Endothelial cell of umbilical vein (primary cell): ENCODE data around the gene NR6A1.

Experiments
- EZH2 ChIP-seq: IDR thresholded peaks from 2 replicates; pipeline ENCODE4 v1.6.1; 2012; ENCODE audit warnings: borderline replicate concordance, low read depth, mild to moderate bottlenecking, moderate library complexity, low read length, inconsistent platforms; ENCODE audit not compliant: severe bottlenecking
- POLR2A ChIP-seq: IDR thresholded peaks from 2 replicates; pipeline ENCODE4 v1.6.1; 2012; ENCODE audit warnings: low read depth, mild to moderate bottlenecking, control low read depth, low read length
- POLR2AphosphoS5 ChIP-seq: IDR thresholded peaks from 2 replicates; pipeline ENCODE4 v1.6.1; 2012; ENCODE audit warnings: low read depth, mild to moderate bottlenecking, control low read depth, low read length, moderate library complexity; ENCODE audit not compliant: insufficient read depth
- TF ChIP-seq, protein P1 (sequence below), 2 donors: IDR thresholded peaks; 1 replicate in 1 of 2; 2 replicates in 1 of 2; pipeline ENCODE4 v1.5.1; 2011; ENCODE audit warnings: low read length in 2 of 2, mild to moderate bottlenecking in 2 of 2, moderate library complexity in 2 of 2, control low read depth in 1 of 2, inconsistent platforms in 1 of 2, low read depth in 1 of 2; ENCODE audit not compliant: insufficient read depth in 1 of 2; ENCODE audit errors: extremely low read depth in 1 of 2

DNA sequence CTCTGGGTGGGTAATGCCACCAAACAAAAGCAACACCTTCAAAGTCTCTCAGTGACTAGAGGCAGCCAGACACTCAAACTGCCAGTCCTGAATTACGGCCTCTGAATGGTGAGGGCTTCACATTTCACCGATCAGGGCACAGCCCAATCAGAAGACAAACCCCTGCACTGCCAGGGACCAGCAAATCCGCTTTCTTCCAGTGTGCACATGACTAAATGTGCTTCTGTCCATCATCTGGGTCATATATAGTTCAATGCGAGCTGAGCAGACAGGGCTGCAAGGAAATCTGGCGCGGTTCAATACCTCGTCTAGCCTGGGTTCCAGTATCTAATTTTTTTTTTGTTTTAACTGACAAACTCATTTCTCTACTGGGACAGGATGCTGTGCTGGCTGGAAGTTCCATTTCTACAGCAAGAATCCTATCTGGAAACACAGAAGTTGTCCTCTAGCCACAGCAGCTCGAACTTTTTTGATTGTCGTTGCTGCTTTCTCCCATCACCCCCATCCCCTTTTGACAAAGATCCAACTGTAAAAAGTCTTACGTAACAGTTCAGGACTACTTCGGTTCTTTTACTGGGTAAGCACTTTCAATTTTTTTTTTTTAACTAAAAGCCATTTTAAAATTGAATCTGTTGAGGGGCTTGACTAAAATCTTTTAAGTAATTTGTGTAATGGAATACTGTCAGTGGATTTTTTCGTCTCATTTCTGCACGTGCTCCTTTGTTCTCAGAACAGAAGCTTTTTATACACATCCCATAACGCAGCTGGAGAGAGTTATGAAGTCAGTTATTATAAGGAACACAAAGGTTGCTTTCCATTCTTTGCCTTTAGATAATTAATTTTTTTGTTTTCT lies 112.7 kb downstream of the NR6A1 start:
- TF ChIP-seq POLR2A (peak; percentile 99), POLR2AphosphoS5 (peak; percentile 97), EZH2 (no peak)
- TF ChIP-seq, protein P1, sequence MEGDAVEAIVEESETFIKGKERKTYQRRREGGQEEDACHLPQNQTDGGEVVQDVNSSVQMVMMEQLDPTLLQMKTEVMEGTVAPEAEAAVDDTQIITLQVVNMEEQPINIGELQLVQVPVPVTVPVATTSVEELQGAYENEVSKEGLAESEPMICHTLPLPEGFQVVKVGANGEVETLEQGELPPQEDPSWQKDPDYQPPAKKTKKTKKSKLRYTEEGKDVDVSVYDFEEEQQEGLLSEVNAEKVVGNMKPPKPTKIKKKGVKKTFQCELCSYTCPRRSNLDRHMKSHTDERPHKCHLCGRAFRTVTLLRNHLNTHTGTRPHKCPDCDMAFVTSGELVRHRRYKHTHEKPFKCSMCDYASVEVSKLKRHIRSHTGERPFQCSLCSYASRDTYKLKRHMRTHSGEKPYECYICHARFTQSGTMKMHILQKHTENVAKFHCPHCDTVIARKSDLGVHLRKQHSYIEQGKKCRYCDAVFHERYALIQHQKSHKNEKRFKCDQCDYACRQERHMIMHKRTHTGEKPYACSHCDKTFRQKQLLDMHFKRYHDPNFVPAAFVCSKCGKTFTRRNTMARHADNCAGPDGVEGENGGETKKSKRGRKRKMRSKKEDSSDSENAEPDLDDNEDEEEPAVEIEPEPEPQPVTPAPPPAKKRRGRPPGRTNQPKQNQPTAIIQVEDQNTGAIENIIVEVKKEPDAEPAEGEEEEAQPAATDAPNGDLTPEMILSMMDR (IDR thresholded peaks at IDR 0.05; ENCODE audit: extremely low read depth in 1 of 2, insufficient read depth in 1 of 2, low read depth in 1 of 2, low read length in 2 of 2), result no peak
